Renal cortex interstitium (tissue), 15 donors: ENCODE measurements around the gene RPP40. TPM values are rescaled to one million over a fixed set of nuclear protein-coding genes. Genes with fewer than 3 reads are reported as not detected.
"Not testable (repeated sequence)": the region's sequence is repeated elsewhere in the genome, so short reads cannot be mapped to it uniquely, and the experiment has no call there.

Source experiments
- DNase-seq, 11 donors: peaks; one replicate each; pipeline ENCODE4 v3.0.0-alpha.2; 2013; ENCODE audit warnings: low read depth in 9 of 11, low spot score in 4 of 11; ENCODE audit errors: extremely low read depth in 1 of 11
- long read RNA-seq, 16 experiments: transcript quantifications; one replicate each; lab custom pipeline, GENCODE V29; 2026
- polyA plus RNA-seq, 3 donors: library from polyadenylated mRNA; unstranded; fragments of 120-200 nt; gene quantifications; one replicate each; pipeline ENCODE4 v1.2.1, GENCODE V29; 2013; ENCODE audit not compliant: insufficient read length in 3 of 3

The RPP40 gene, protein sequence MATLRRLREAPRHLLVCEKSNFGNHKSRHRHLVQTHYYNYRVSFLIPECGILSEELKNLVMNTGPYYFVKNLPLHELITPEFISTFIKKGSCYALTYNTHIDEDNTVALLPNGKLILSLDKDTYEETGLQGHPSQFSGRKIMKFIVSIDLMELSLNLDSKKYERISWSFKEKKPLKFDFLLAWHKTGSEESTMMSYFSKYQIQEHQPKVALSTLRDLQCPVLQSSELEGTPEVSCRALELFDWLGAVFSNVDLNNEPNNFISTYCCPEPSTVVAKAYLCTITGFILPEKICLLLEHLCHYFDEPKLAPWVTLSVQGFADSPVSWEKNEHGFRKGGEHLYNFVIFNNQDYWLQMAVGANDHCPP
- 10 to 100 TPM; 10.3 to 15.9 (median 13.2) TPM for polyA plus RNA-seq
- long read RNA-seq, donor 1, partial matches to known transcripts = 0 of 4 reads
- long read RNA-seq, donor 1, other reads (novel, unspliced or antisense) = 0 of 4 reads
- long read RNA-seq, donor 2, partial matches to known transcripts = 0 of 1 reads
- long read RNA-seq, donor 2, other reads (novel, unspliced or antisense) = 0 of 1 reads
- long read RNA-seq, donor 3, partial matches to known transcripts = 0 of 6 reads
- long read RNA-seq, donor 3, other reads (novel, unspliced or antisense) = 0 of 6 reads
- long read RNA-seq, donor 4, partial matches to known transcripts = 0 of 3 reads
- long read RNA-seq, donor 4, other reads (novel, unspliced or antisense) = 0 of 3 reads
- long read RNA-seq, donor 5 = 0 reads
- long read RNA-seq, donor 6, partial matches to known transcripts = 0 of 6 reads
- long read RNA-seq, donor 6, other reads (novel, unspliced or antisense) = 0 of 6 reads
- long read RNA-seq, donor 7, transcript RPP40-202 (8 exons, 1,483 nt) = major isoform, 7 of 8 reads
- long read RNA-seq, donor 7, partial matches to known transcripts = 0 of 8 reads
- long read RNA-seq, donor 7, other reads (novel, unspliced or antisense) = 0 of 8 reads
- long read RNA-seq, donor 8 = 0 reads
- long read RNA-seq, donor 9, transcript RPP40-202 (8 exons, 1,483 nt) = major isoform, 5 of 6 reads
- long read RNA-seq, donor 9, partial matches to known transcripts = 0 of 6 reads
- long read RNA-seq, donor 9, other reads (novel, unspliced or antisense) = 0 of 6 reads
- long read RNA-seq, donor 10, partial matches to known transcripts = 0 of 3 reads
- long read RNA-seq, donor 10, other reads (novel, unspliced or antisense) = 0 of 3 reads
- long read RNA-seq, donor 11, partial matches to known transcripts = 0 of 3 reads
- long read RNA-seq, donor 11, other reads (novel, unspliced or antisense) = 0 of 3 reads
- long read RNA-seq, donor 12, transcript RPP40-202 (8 exons, 1,483 nt) = major isoform, 5 of 6 reads
- long read RNA-seq, donor 12, partial matches to known transcripts = 0 of 6 reads
- long read RNA-seq, donor 12, other reads (novel, unspliced or antisense) = 0 of 6 reads
- long read RNA-seq, donor 13 = 0 reads
- long read RNA-seq, donor 14, partial matches to known transcripts = 0 of 4 reads
- long read RNA-seq, donor 14, other reads (novel, unspliced or antisense) = 0 of 4 reads
- long read RNA-seq, donor 15 = 0 reads
- long read RNA-seq, donor 16, transcript RPP40-202 (8 exons, 1,483 nt) = major isoform, 7 of 7 reads
- long read RNA-seq, donor 16, partial matches to known transcripts = 0 of 7 reads
- long read RNA-seq, donor 16, other reads (novel, unspliced or antisense) = 0 of 7 reads

DNA sequence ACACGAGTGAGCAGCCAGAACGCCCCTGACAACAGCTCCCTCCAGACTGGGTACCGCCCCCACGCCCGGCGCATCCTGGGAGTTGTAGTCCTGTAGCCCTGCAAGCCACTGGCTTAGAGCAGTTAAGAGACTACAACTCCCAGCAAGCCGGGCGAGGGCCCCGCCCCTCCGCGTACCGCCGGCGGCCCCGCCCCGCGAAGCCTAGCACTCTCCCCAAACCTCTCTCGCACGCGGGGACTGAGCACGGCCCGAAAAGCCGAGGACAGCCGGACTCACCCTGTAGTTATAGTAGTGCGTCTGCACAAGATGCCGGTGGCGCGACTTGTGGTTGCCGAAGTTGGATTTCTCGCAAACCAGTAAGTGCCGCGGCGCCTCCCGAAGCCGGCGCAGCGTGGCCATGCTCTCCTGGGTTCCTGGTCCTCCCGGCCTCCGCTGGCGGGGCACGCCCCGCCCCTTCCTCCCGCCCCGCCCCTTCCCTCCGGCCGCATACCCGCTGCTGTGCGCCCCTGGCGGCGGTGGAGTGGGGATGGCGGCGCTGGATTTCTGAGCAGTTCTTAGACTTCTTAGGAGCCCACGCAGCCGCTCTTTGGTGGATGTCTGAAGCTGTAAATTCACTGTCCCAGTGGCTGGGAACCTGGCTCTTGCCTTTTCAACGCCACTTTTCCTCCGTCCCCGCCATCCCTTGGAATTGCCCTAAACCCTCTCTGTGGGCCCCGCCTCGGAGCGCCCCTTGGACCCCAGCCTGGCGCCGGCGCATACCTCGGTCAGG, at the start of gene RPP40:
Gene RPP40 (minus strand): TSS at position 434 of the 769 bp plus-strand sequence. CDS start 35 bp downstream, at position 399.
- peak; percentile 92 to 96 (median 94) for DNase-seq

DNA sequence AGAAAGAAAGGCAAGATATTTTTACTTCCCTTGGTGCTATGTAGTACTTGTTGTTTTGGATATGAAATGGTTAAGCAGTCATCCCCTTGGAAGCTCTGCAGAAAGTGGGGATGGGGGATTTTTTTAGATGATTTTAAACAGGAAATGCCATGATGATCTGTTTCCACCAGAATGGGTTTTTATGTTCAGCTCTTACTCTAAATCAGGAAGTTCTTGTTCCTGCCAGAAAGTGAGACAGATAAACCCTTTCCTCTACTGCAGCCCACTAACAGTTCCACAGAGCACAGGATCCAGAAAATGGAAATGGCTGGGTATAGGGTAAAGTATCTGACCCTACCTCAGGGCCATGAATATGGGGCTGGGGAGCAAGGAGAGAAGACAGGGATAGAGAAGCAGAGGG, 49.2 kb upstream of the RPP40 start:
- no peak for DNase-seq

DNA sequence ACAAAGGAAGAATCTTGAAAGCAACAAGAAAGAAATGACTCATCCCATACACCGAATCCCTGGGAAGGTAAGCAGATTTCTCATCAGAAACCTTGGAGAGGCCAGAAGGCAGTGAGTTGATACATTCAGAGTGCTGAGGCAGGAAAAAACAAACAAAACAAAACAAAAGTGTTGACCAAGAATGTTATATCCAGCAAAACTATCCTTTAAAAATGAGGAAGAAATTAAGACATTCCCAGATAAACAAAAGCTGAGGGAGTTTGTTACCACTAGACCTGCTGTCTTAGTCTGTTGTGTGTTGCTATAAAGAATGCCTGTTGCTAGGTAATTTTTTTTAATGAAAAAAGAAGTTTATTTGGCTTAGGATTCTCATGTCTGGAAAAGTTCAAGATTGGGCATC, 47.6 kb upstream of the RPP40 start:
- no peak for DNase-seq

DNA sequence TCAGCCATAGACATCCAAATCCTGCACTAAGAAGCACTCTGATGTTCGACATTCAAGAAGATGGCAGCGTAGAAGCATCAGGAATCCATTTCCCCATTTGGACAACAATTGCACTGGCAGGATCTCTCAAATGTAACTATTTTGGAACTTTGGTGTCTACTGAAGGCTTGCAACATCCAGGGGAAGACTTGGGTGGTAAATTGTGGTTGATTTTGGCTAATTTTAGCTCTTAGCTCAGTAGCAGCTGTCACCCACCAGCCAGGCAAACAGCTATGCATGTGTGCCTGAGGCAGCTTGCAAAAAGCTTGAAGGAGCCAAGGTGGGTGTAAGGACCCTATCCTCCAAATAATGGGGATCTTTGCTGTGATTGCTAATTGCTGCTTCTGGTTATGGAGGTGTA, 46.2 kb upstream of the RPP40 start:
- no peak for DNase-seq

DNA sequence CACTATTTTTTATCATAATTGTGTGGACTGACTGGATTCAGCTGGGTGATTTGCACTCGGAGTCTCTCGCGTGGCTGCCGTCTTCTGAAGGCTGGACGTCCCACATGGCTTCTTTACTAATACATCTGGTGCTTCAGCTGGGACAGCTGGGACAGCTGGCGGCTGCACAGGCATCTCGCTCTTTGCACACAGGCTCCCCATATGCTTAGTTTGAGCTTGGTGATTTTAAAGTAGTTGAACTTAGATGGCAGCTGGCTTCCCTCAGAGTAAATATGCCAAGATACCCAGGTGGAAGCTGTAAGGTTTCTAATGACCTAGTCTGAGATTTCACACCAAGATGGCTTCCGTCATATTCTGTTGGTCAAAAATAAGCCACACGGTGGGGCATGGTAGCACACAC, 42.6 kb upstream of the RPP40 start:
- no peak for DNase-seq

DNA sequence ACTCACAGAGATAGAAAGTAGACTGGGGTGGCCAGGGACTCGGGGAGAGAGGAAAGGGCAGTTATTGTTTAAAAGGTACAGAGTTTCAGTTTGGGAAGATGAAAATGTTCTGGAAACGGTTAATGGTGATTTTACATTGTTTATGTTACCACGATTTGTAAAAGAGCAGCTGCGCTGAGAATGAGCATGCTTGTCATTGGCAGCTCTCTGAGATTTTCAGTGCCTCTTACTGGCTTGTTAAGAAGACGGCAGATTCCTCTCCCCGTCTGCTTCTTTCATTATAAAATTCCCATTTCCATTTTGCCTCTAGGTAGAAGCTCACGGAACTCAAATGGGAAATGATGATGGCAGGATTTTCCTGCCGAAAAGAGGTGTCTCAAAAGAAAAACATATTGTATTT, 41.6 kb upstream of the RPP40 start:
- no peak for DNase-seq

DNA sequence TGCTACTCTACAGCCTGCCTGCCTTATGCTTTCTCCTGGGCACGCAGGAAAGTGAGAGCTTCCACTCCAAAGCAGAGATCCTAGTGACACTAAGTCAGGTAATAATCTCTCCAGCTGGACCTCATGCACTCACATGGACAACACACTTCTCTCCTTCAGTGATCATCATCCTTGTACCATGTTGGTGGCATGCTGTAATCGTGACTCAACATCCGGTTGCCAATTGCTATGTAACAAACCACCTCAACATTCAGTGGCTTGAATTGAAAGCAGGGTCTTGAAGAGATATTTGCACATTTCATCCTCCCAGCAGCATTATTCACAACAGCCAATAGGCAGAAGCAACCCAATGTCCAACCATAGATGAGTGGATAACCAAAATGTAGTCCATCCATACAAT, 41.0 kb upstream of the RPP40 start:
- DNase-seq = no peak

DNA sequence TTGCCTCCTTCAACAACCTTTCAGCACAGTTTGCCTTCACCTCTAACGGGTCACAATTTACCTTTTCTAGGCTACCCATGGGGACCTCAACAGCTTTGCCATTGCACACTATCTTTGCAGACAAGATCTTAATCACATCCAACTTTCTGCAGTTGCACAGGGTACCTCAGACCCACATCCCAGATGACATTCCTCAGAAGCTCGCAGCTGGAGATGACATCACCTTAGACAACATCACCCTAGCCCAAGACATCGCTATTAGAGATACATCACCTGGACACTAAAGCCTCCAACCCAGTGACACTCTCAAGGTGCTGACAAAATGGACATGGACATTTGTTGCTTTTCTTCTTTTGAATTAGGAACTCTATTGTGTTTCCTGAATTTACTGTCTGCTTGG, 38.6 kb upstream of the RPP40 start:
- no peak for DNase-seq

DNA sequence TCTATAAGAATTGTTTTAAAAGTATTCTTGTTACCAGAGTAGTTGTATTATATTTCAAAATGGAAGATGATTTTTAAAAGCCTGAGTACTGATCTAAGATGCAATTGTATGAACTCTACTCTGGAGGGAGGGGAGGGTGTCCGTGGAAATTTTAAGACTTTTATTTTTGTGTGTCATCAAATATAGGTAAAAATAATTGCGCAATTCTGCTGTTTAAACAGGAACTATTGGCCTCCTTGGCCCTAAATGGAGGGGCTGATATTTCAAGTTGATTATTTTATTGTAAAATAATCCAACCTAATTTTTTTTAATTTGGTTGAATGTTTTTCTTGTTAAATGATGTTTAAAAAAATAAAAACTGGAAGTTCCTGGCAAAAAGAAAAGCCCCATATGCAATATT, 38.1 kb upstream of the RPP40 start:
- DNase-seq = no peak

DNA sequence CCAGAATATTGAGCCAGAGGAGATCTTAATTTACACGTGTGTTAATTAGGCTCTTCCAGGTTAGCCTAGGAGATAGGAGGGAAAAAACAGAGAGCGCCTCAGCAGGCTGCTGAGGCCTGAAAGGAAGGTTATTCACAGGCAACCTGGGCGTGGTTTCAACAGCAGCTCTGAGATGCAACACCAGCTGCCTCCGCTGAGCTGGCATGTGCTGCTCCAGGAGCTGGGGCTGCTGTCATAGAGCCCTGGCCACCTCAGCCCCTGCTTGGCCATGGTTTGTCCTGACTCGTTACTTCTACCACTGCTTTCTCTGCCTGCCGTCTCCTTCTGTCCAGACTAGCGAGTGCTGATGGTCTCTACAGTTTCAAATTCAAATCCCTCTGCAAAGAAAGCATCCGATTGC, 32.4 kb upstream of the RPP40 start:
- DNase-seq = no peak

DNA sequence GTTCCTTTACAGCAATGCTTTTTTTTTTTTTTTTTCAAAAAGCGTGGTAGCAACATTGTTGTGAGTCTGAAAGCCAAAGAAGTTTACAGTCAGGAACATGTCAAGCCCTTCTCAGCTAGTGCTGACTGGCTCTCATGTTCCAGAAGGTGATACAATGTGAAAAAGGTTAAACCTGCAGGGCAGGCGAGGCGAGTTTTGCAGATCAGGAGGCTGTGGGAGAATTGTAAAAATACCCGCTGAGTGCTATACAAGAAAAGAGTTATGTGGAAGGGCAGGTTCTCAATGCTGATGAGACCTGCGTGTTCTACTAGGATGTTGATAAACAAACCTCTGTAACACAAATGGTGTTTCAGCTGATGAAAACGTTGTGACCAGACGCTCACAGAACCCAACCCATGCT, 30.9 kb upstream of the RPP40 start:
- no peak for DNase-seq

DNA sequence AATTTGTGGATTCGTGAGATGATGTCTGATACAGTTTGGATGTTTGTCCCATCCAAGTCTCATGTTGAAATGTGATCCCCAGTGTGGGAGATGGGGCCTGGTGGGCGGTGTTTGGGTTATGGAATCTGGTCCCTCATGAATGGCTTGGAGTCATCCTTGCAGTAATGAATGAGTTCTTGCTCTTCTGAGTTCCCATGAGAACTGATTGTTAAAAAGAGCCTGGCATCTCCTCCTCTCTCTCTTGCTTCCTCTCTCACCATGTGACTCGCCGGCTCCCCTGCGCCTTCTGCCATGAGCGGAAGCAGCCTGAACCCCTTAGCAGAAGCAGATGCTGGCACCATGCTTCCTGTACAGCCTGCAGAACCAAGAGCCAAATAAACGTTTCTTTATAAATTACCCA, 30.5 kb upstream of the RPP40 start:
- DNase-seq = no peak

DNA sequence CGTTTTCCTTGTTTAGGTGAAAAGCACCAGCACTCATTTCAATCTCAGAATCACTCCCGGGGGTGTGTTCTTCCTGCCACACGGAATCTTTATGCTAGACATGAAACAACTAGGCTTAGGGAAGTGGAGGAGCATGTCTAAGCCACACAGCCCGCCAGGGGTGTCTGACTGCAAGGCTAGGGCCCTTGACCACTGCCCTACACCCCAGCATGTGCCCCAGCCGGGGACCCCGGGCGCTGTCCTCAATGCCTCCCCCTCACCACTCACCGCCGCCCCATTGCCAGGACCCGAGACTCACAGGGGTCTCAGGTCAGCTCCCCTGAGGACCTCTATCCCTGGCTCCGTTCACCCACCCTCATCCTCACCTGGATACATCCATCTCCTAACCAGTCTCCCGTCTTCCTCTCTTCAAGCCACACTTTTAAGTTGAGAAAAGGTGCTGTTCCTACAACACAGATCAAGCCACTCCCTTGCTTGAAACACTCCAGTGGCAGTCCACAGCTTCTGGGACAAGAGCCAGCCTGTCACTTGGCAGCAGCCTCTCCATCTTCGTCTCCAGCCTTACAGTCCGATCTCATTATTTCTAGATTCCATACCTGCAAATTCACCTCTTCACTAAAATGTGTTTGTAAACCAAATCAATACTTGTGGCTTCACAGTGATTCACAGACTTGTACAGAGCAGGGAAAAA, 29.5 kb upstream of the RPP40 start:
- DNase-seq = not testable (repeated sequence)

DNA sequence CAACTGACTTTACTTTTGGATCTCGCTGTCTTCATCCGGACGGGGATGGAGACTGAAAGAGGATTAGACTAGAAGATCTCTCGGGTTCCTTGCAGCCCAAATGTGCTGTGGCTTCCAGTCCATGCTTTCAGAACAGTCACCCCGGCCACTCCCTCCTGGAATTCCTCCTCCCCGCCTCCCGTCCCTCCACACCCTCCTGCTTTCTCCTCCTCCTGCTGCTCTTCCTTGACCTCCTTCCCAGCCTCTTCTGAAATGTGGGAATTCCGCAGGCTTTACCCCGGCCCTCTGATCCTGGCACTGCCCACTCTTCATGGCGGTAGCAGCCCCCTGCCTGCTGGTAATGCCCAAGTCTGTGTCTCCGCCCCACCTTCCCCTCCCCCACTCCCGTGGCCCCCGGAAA, 28.9 kb upstream of the RPP40 start:
- not testable (repeated sequence) for DNase-seq

DNA sequence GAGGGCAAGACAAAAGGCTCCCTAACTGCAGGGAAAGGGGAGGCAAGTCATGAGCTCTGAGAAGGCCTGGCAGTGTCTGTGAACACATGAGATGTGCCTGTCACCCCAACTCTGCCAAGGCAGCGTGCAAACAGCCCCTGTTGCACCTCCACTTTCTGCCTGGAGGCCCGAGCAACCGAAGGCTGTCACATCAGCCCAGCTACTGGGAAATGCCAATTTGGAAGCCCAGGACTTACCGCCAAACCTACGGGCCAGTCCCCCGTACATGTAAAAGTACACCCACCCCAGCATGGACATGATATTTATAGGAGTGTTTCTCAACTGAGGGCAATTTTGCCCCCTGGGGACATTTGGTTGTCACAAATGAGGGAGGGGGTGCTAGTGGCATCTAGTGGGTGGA, 27.3 kb upstream of the RPP40 start:
- DNase-seq = no peak

DNA sequence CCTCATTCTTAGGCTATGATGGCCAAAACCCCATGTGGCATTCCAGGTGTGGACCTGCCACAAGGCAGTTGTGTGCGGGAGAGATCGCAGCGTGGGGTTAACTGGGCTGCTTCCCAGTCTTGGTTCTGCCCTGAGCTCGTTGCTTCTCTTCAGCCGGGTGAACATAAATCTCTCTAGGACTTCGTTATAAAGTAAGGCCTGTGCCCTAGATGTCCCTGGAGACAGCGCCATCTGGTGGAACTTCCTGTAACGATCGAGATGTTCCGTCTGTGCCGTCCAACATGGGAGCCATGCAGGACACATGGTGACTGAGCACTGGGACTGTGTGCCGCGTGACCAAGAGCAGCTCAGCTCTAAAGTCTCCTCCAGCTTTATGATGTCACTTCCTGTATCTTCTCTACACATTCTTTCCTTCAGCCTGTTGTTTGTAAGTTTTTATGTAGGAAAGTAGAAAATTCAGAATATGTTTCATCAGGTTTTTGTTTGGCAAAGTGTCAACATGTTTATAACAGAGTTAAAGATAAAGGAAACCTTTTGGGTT, 26.8 kb upstream of the RPP40 start:
- DNase-seq = peak; percentile 67 to 84 (median 73)

DNA sequence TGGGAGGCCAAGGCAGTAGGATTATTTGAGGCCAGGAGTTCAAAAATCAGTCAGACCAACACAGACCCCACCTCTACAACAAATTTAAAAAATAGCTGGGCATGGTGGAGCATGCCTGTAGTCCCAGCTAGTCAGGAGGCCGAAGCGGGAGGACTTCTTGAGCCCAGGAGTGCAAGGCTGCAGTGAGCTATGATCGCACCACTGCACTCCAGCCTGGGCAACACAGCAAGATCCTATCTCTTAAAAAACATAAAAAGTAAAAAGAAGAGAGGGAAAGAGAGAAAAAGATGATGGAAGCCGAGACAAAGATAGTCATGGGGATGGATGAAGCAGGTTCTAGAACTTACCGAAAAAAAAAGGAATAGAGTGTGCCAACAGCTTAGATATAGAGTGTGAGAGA, 25.8 kb upstream of the RPP40 start:
- no peak for DNase-seq
